Fibroblast of mammary gland (primary cell): Measurements from ENCODE around the gene OSER1.
"Not testable (repeated sequence)": the region's sequence is repeated elsewhere in the genome, so short reads cannot be mapped to it uniquely, and the experiment has no call there.

Experiments
- DNase-seq: peaks from one replicate; pipeline ENCODE4 v3.0.0-alpha.2; 2010; ENCODE audit warnings: low read depth
- H3K4me3 ChIP-seq: 2 replicates; pipeline ENCODE4 v1.5.1; 2011; ENCODE audit warnings: low read depth, mild to moderate bottlenecking, low read length, moderate library complexity; ENCODE audit not compliant: control insufficient read depth
- CTCF ChIP-seq: conservative IDR thresholded peaks from 2 replicates; pipeline ENCODE4 v1.5.1; 2011; ENCODE audit warnings: low read depth, low read length, inconsistent platforms; ENCODE audit not compliant: control insufficient read depth, insufficient read depth

OSER1 gene

GRCh38 chr20:44190197-44190852, 20.2 kb downstream of the OSER1 start:
- H3K4me3 ChIP-seq: not testable (repeated sequence)
- TF ChIP-seq CTCF: peak; percentile 88
- peak; percentile 77 for DNase-seq

GRCh38 chr20:44188752-44189151, 21.8 kb downstream of the OSER1 start:
- H3K4me3 ChIP-seq: no peak overlapping the region
- DNase-seq: no peak
- no peak for TF ChIP-seq CTCF

GRCh38 chr20:44187772-44188709, 22.5 kb downstream of the OSER1 start:
- TF ChIP-seq CTCF: no peak
- peak overlapping the region; percentile 40 for H3K4me3 ChIP-seq
- DNase-seq: no peak

GRCh38 chr20:44187054-44187771, 23.4 kb downstream of the OSER1 start, which contains the start of gene JPH2:
Gene JPH2, minus strand, starts transcription at chr20:44187188. Its CDS starts 483 bp downstream, at chr20:44186705.
- peak within 1 kb of the TSS; percentile 40 for H3K4me3 ChIP-seq
- DNase-seq: peak; percentile 51
- no peak for TF ChIP-seq CTCF

- TF ChIP-seq CTCF: no peak
- no peak for DNase-seq
- H3K4me3 ChIP-seq: peak overlapping the region; percentile 40
Observed at GRCh38 chr20:44186674-44187053, 23.9 kb downstream of the OSER1 start.

- no peak for DNase-seq
- no peak for TF ChIP-seq CTCF
- H3K4me3 ChIP-seq: no peak overlapping the region
Observed at GRCh38 chr20:44186201-44186600, 24.4 kb downstream of the OSER1 start.
